Liver (tissue), 3 donors: ENCODE data around the gene DSTYK.

Experiments used
- EGR1 ChIP-seq, 2 donors: IDR thresholded peaks; 2 replicates each; pipeline ENCODE4 v1.6.1; 2016 to 2018; ENCODE audit warnings: antibody characterized with exemption in 2 of 2, low read depth in 2 of 2
- GABPA ChIP-seq, 2 donors: IDR thresholded peaks in 1 of 2; conservative IDR thresholded peaks in 1 of 2; 2 replicates each; pipeline ENCODE4 v1.6.1; 2016; ENCODE audit warnings: antibody characterized with exemption in 2 of 2, mild to moderate bottlenecking in 1 of 2, moderate library complexity in 1 of 2
- RAD21 ChIP-seq, 2 donors: IDR thresholded peaks; 2 replicates each; pipeline ENCODE4 v1.6.1; 2016; ENCODE audit warnings: antibody characterized with exemption in 2 of 2, mild to moderate bottlenecking in 2 of 2
- RXRA ChIP-seq, 2 donors: IDR thresholded peaks; 2 replicates each; pipeline ENCODE4 v1.6.1; 2017 to 2018; ENCODE audit warnings: antibody characterized with exemption in 2 of 2, mild to moderate bottlenecking in 1 of 2
- SP1 ChIP-seq: IDR thresholded peaks from 2 replicates; pipeline ENCODE4 v1.6.1; 2018; ENCODE audit warnings: antibody characterized with exemption, mild to moderate bottlenecking
- TAF1 ChIP-seq: conservative IDR thresholded peaks from 2 replicates; pipeline ENCODE4 v1.6.1; 2016; ENCODE audit warnings: antibody characterized with exemption, mild to moderate bottlenecking
- YY1 ChIP-seq: IDR thresholded peaks from 2 replicates; pipeline ENCODE4 v1.6.1; 2016; ENCODE audit warnings: antibody characterized with exemption, mild to moderate bottlenecking
- TF ChIP-seq, protein P1 (sequence below): IDR thresholded peaks from 2 replicates; pipeline ENCODE4 v1.6.1; 2016; ENCODE audit warnings: antibody characterized with exemption
- TF ChIP-seq, protein P2 (sequence below): fragments of 150-350 bp; IDR thresholded peaks from 2 replicates; pipeline ENCODE4 v1.5.1; 2017; ENCODE audit warnings: improper control_type of control experiment, low read depth, low read length; ENCODE audit not compliant: missing input control
- TF ChIP-seq, protein P3 (sequence below): IDR thresholded peaks from 2 replicates; pipeline ENCODE4 v1.6.1; 2016; ENCODE audit warnings: antibody characterized with exemption, mild to moderate bottlenecking
- TF ChIP-seq, protein P4 (sequence below): IDR thresholded peaks from 2 replicates; pipeline ENCODE4 v1.6.1; 2016; ENCODE audit warnings: antibody characterized with exemption
- donor health status: healthy.
- donor health status: healthy.

DNA sequence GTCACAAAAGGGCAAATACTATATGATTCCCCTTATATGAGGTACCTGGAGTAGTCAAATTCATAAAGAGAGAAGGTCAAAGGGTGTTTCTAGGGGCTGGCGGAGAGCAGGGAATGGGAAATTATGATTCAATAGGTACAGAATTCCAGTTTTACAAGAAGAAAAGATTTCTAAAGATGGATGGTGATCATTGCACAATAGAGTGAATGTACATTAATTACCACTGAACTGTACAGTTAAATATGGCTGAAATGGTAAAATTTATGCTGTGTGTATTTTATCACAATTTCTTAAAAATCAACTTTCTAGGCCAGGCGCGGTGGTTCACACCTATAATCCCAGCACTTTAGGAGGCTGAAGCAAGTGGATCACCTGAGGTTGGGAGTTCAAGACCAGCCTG is 109.1 kb downstream of the DSTYK start:
- TF ChIP-seq, protein P1, sequence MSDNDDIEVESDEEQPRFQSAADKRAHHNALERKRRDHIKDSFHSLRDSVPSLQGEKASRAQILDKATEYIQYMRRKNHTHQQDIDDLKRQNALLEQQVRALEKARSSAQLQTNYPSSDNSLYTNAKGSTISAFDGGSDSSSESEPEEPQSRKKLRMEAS = no peak
- TF ChIP-seq SP1 (no peak), GABPA (IDR thresholded peaks at IDR 0.05 in 1 of 2, conservative IDR thresholded peaks at IDR 0.05 in 1 of 2) (no peak), TAF1 (no peak), RXRA (IDR thresholded peaks at IDR 0.05) (no peak), EGR1 (IDR thresholded peaks at IDR 0.05; ENCODE audit: low read depth in 2 of 2) (no peak), YY1 (no peak), RAD21 (IDR thresholded peaks at IDR 0.05) (no peak)
- TF ChIP-seq, protein P2, sequence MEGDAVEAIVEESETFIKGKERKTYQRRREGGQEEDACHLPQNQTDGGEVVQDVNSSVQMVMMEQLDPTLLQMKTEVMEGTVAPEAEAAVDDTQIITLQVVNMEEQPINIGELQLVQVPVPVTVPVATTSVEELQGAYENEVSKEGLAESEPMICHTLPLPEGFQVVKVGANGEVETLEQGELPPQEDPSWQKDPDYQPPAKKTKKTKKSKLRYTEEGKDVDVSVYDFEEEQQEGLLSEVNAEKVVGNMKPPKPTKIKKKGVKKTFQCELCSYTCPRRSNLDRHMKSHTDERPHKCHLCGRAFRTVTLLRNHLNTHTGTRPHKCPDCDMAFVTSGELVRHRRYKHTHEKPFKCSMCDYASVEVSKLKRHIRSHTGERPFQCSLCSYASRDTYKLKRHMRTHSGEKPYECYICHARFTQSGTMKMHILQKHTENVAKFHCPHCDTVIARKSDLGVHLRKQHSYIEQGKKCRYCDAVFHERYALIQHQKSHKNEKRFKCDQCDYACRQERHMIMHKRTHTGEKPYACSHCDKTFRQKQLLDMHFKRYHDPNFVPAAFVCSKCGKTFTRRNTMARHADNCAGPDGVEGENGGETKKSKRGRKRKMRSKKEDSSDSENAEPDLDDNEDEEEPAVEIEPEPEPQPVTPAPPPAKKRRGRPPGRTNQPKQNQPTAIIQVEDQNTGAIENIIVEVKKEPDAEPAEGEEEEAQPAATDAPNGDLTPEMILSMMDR = no peak
- TF ChIP-seq, protein P3, sequence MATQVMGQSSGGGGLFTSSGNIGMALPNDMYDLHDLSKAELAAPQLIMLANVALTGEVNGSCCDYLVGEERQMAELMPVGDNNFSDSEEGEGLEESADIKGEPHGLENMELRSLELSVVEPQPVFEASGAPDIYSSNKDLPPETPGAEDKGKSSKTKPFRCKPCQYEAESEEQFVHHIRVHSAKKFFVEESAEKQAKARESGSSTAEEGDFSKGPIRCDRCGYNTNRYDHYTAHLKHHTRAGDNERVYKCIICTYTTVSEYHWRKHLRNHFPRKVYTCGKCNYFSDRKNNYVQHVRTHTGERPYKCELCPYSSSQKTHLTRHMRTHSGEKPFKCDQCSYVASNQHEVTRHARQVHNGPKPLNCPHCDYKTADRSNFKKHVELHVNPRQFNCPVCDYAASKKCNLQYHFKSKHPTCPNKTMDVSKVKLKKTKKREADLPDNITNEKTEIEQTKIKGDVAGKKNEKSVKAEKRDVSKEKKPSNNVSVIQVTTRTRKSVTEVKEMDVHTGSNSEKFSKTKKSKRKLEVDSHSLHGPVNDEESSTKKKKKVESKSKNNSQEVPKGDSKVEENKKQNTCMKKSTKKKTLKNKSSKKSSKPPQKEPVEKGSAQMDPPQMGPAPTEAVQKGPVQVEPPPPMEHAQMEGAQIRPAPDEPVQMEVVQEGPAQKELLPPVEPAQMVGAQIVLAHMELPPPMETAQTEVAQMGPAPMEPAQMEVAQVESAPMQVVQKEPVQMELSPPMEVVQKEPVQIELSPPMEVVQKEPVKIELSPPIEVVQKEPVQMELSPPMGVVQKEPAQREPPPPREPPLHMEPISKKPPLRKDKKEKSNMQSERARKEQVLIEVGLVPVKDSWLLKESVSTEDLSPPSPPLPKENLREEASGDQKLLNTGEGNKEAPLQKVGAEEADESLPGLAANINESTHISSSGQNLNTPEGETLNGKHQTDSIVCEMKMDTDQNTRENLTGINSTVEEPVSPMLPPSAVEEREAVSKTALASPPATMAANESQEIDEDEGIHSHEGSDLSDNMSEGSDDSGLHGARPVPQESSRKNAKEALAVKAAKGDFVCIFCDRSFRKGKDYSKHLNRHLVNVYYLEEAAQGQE = no peak
- TF ChIP-seq, protein P4, sequence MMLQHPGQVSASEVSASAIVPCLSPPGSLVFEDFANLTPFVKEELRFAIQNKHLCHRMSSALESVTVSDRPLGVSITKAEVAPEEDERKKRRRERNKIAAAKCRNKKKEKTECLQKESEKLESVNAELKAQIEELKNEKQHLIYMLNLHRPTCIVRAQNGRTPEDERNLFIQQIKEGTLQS = no peak
